ENCODE data around the gene GRIK3.

The GRIK3 gene

DNA sequence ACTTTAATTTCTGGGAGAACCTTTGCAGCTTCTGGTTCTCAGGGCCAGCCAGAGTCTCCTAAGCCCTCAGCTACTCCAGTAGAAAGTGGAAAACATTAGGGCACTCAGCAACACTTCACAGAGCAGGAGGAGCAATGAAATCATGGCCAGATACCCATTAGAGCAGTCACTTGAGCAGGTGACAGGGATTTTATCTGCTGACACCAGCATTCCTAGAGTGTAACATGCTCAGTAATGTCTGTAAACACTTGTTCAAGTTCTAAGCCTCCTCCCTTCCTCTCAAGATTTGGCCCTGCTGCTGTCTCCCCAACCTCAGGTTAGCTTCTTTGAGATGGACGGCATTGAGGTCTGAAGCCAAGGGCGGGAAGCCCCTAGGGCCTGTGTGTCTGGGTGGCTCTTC lies 218.0 kb downstream of the GRIK3 start:
- no peak overlapping the region for H3K27ac ChIP-seq
- no peak for TF ChIP-seq ZFX (IDR thresholded peaks at IDR 0.05; ENCODE audit: borderline replicate concordance)
- no peak for TF ChIP-seq CTCF (IDR thresholded peaks at IDR 0.05)

DNA sequence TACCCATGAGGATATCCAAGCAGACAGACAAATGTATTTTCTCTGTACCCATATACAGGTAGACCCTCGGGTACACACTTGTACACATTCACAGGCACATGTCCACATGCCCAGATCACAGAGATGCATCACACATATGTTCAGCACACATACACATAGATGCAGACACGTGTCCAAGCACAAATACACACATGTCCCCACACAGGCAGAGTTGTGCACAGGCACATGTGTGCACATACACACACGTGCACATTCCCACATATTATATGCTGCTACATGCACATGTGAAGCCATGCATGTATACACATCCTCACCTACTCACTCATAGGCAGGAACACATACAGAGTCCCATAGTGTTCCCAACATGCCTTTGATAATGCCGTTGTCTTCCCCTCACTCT lies 219.5 kb downstream of the GRIK3 start:
- H3K27ac ChIP-seq: no peak overlapping the region
- no peak for TF ChIP-seq ZFX (IDR thresholded peaks at IDR 0.05; ENCODE audit: borderline replicate concordance)
- no peak for TF ChIP-seq CTCF (IDR thresholded peaks at IDR 0.05)

DNA sequence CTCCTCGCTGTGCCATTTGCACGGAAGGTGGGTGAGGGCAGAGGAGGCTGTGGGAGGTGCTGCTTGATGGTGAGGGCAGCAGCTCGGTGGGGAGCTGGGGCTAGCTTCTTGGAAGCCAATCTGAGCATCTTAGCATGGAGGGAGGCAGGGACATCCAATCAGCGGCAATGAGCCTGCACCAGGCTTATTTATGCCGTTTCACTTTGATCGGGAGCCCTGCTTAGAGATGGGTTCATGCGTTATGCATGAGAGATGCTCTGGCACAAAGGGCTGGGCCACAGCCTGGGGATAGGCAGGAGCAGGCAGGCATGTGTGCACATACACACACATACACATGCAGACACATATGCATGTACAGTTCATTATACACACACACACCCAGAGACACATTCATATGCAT lies 220.2 kb downstream of the GRIK3 start:
- H3K27ac ChIP-seq: no peak overlapping the region
- no peak for TF ChIP-seq ZFX (IDR thresholded peaks at IDR 0.05; ENCODE audit: borderline replicate concordance)
- no peak for TF ChIP-seq CTCF (IDR thresholded peaks at IDR 0.05)

DNA sequence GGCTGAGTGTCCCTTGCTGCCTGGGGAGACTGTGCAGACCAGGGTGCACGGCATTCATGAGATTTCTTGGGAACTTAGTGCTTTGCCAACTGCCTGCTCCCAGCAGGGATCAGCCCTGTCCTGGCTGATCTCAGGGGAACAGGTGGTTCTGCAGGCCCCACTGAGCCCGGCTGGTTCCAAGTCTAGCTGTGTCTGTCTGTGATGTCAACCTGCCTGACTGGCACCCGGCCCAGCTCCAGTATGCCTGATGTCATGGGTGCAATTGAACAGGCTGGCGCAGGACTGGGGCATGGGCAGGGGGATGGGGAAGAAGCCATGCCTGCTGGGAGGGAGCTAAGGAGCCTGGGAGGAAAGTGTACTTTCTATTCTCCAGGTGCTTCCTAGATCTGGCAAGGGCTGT lies 227.1 kb downstream of the GRIK3 start:
- TF ChIP-seq CTCF (IDR thresholded peaks at IDR 0.05) (no peak), ZFX (IDR thresholded peaks at IDR 0.05; ENCODE audit: borderline replicate concordance) (no peak)
- H3K27ac ChIP-seq: no peak overlapping the region

DNA sequence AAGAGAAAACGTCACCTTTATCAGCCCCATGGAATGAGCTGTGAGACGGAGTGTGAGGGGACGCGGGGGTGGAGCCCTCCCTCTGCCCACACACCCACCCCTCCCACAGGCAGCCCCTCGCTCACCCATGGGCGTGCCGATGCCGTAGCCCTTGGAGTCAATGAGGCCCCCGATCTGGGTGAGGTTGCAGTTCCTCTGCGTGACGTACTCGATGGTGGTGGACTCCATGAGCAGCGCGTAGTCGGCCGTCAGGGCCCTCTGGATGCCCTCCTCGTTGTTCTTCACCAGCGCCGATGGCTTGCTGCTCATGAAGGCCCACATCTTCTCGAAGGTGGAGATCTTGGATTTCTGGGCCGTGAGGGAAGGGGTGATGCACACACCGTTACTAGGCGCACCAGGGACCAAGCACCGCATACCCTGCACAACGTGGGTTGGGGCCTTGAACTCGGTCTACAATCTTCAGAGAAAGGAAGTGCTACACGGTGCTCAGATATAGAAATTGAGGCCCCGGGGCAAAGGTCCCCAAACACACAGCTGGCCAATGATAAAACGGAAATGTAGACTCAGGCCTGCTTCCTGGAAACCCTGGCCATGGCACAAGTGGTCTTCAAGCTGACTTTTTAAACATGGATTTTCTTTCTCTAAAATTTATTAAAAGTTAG lies 228.2 kb downstream of the GRIK3 start:
- H3K27ac ChIP-seq: no peak overlapping the region
- no peak for TF ChIP-seq CTCF (IDR thresholded peaks at IDR 0.05)
- TF ChIP-seq ZFX (IDR thresholded peaks at IDR 0.05; ENCODE audit: borderline replicate concordance): no peak

DNA sequence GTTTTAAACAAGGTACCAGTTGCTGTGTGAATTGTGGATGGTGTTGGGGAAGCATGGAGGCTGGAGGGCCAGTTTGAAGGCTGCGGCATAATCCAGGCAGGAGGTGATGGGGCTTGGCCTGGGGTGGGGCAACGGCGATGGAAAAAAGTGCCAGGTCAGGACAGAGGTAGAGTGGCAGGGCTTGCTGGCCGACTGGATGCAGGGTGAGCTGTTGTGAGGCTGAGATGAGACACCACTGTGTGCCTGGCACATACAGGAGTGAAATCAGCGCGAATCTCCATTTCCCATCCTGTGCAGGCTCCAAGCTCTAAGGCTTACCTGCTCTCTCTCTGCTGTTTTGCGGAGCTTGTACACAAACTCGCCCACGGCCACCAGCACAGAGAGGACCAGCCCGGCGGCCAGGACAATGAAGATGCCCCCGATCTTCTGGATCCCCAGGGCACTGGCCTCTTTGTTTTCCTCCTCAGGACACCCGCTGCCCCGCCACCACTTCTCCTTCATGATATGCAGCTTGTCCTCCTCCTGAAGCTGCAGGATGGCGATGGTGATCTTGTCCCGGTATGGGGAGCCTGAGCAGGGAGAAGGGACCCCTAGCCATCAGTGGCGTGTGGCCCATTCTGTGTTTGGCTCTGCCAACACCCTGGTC lies 229.5 kb downstream of the GRIK3 start:
- TF ChIP-seq ZFX (IDR thresholded peaks at IDR 0.05; ENCODE audit: borderline replicate concordance) (no peak), CTCF (IDR thresholded peaks at IDR 0.05) (no peak)

GRCh38 chr1:36803868-36804570 lies 230.3 kb downstream of the GRIK3 start:
- TF ChIP-seq ZFX (IDR thresholded peaks at IDR 0.05; ENCODE audit: borderline replicate concordance) (no peak), CTCF (IDR thresholded peaks at IDR 0.05) (no peak)
- no peak overlapping the region for H3K27ac ChIP-seq

More for the DNA sequence above, 229.5 kb downstream of the GRIK3 start:
- H3K27ac ChIP-seq: no peak overlapping the region

Measured in 22Rv1 (cell line).